Gastrocnemius medialis (tissue), 4 donors: Measurements from ENCODE around the gene C19orf25. TPM values are rescaled to one million over a fixed set of nuclear protein-coding genes. Genes with fewer than 3 reads are reported as not detected.
"Not testable (repeated sequence)": the region's sequence is repeated elsewhere in the genome, so short reads cannot be mapped to it uniquely, and the experiment has no call there.

Experiments used
- ATAC-seq, 2 donors: fragments of 150-250 bp; one replicate each; pipeline ENCODE4 v1.9.1; 2016
- DNase-seq, 2 donors: peaks; one replicate each; pipeline ENCODE4 v3.0.0-alpha.2; 2019
- H3K27ac ChIP-seq, 4 donors: fragments of 200-600 bp; sonication (generic); 1 replicate in 1 of 4; 2 replicates in 3 of 4; pipeline ENCODE4 v1.5.1; 2016 to 2018; ENCODE audit warnings: mild to moderate bottlenecking in 2 of 4, moderate library complexity in 1 of 4
- H3K27me3 ChIP-seq, 3 donors: fragments of 200-600 bp; sonication (generic) in 2 of 3; 1 replicate in 1 of 3; 2 replicates in 2 of 3; pipeline versions ENCODE4 v1.5.1 to v1.6.0; 2016 to 2019; ENCODE audit warnings: mild to moderate bottlenecking in 1 of 3, moderate library complexity in 1 of 3
- H3K36me3 ChIP-seq, 2 donors: fragments of 200-600 bp; sonication (generic) in 1 of 2; one replicate each; pipeline ENCODE4 v1.5.1; 2017 to 2018
- H3K4me1 ChIP-seq, 2 donors: fragments of 200-600 bp; sonication (generic) in 1 of 2; one replicate each; pipeline ENCODE4 v1.5.1; 2016 to 2017; ENCODE audit warnings: mild to moderate bottlenecking in 2 of 2
- H3K4me3 ChIP-seq, 4 donors: fragments of 200-600 bp; sonication (generic) in 3 of 4; 1 replicate in 1 of 4; 2 replicates in 3 of 4; pipeline ENCODE4 v1.5.1; 2016 to 2019; ENCODE audit warnings: mild to moderate bottlenecking in 2 of 4
- H3K9me3 ChIP-seq, 3 donors: fragments of 200-600 bp; sonication (generic) in 2 of 3; 1 replicate in 1 of 3; 2 replicates in 2 of 3; pipeline ENCODE4 v1.5.1; 2016 to 2019
- POLR2A ChIP-seq, 2 donors: fragments of 450-650 bp; IDR thresholded peaks; one replicate each; pipeline ENCODE4 v1.6.1; 2017; ENCODE audit warnings: antibody characterized with exemption in 2 of 2, mild to moderate bottlenecking in 2 of 2, moderate library complexity in 2 of 2
- in situ Hi-C, 4 donors: fragments of 200-750 bp; cut with MboI; loops; one replicate each; pipeline versions ENCODE4 v1.15.0 to v1.8.0; 2017; ENCODE audit warnings: low sequenced_read_pairs in 4 of 4
- intact Hi-C: fragments of 100-400 bp; cut with DNase I; formaldehyde crosslinking; loops from one replicate; pipeline ENCODE4 v1.15.1; 2023; ENCODE audit warnings: low total_unique reads
- total RNA-seq, 4 donors: library from RNA; depleted of rRNA; stranded (reverse); fragments of >200 nt; gene quantifications; one replicate each; pipeline versions ENCODE4 v1.1.0 to v1.2.3, GENCODE V29; 2016
- TF ChIP-seq, protein P1 (sequence below), 5 experiments: fragments of 450-650 bp in 3 of 5; fragments of 200-600 bp in 2 of 5; sonication (generic) in 2 of 5; IDR thresholded peaks in 4 of 5; conservative IDR thresholded peaks in 1 of 5; 1 replicate in 4 of 5; 2 replicates in 1 of 5; pipeline ENCODE4 v1.5.1; 2016 to 2019; ENCODE audit warnings: antibody characterized with exemption in 5 of 5, mild to moderate bottlenecking in 3 of 5, moderate library complexity in 3 of 5

Gene C19orf25
- total RNA-seq, 4 donors from 2014 or later = 18.7 to 25.7 (median 19.9) TPM

DNA sequence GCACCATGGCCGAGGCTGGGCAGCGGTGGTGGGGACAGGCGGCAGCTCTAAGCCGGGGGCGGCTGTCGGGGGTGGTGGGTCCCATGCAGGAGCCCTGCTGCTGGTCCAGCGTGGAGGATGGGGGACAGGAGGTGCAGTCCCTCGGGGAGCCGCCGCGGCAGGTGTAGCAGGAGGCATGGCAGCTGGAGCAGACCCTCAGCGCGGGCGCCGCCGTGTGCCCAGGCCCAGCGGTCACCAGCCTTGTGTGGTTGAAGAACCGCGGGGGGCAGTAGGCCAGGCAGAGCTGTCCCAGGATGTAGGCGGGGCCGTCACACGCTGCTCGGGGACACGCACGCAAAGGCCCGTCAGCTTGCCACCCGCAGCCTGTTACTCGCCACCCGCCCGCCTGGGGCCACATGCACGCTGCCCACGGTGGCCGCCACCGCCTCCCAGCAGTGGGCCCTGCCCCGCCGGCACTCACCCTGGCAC lies 2.9 kb upstream of the C19orf25 start:
- no peaks in the 10 kb centered on the region for H3K9me3 ChIP-seq
- no peak overlapping the region for H3K4me3 ChIP-seq
- H3K27me3 ChIP-seq = no peaks in the 10 kb centered on the region
- peaks cover 9 to 16% of the 10 kb centered on the region in 2 donors for H3K4me1 ChIP-seq
- H3K36me3 ChIP-seq = no peaks in the 10 kb centered on the region
- no peak for DNase-seq
- intact Hi-C loops (no loop called here), in situ Hi-C loops (no loop called here)
- TF ChIP-seq POLR2A (IDR thresholded peaks at IDR 0.05) = no peak
- TF ChIP-seq, protein P1, sequence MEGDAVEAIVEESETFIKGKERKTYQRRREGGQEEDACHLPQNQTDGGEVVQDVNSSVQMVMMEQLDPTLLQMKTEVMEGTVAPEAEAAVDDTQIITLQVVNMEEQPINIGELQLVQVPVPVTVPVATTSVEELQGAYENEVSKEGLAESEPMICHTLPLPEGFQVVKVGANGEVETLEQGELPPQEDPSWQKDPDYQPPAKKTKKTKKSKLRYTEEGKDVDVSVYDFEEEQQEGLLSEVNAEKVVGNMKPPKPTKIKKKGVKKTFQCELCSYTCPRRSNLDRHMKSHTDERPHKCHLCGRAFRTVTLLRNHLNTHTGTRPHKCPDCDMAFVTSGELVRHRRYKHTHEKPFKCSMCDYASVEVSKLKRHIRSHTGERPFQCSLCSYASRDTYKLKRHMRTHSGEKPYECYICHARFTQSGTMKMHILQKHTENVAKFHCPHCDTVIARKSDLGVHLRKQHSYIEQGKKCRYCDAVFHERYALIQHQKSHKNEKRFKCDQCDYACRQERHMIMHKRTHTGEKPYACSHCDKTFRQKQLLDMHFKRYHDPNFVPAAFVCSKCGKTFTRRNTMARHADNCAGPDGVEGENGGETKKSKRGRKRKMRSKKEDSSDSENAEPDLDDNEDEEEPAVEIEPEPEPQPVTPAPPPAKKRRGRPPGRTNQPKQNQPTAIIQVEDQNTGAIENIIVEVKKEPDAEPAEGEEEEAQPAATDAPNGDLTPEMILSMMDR (IDR thresholded peaks at IDR 0.05 in 4 of 5, conservative IDR thresholded peaks at IDR 0.05 in 1 of 5) = no peak
- no peak overlapping the region for H3K27ac ChIP-seq
- no peak for ATAC-seq

DNA sequence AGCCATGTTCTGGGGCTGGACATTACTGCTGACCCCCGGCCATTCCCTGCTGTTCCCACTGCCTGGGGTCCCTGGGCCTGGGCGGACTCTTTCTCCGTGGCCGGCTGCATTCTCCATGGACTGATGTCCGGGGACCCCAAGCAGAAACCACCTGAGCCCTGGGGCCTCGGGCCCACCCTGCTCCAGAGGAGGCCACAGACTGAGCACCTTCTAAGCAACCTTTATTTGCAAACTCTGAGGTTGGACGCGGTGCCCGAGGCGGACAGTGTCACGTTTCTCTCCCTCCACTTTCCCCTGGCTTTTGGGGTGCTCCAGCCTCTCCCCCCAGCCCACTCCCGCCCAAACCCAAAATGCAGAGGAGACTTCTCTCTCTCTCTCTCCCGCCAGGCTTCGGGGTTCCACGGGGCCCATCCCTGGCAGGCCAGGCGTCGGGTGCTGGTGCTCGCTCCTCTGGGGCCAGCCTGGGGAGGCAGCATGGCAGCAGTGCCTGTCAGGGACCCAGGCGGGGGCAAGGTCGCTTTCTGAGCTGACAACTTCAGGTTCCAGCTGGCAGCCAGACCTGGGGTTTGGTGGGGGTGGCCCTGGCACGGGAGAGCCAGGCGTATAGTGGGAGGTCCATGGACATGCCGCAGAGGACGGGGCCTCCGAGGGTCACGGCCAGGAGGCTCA lies 2.3 kb upstream of the C19orf25 start:
- Histone ChIP-seq H3K36me3 (no peaks in the 10 kb centered on the region), H3K4me3 (no peak overlapping the region), H3K4me1 (peaks cover 9 to 16% of the 10 kb centered on the region in 2 donors), H3K9me3 (no peaks in the 10 kb centered on the region), H3K27ac (no peak overlapping the region), H3K27me3 (no peaks in the 10 kb centered on the region)
- TF ChIP-seq, protein P1 (IDR thresholded peaks at IDR 0.05 in 4 of 5, conservative IDR thresholded peaks at IDR 0.05 in 1 of 5) = no peak
- TF ChIP-seq POLR2A (IDR thresholded peaks at IDR 0.05) = no peak
- intact Hi-C loops (no loop called here), in situ Hi-C loops (no loop called here)
- no peak for ATAC-seq
- no peak for DNase-seq

DNA sequence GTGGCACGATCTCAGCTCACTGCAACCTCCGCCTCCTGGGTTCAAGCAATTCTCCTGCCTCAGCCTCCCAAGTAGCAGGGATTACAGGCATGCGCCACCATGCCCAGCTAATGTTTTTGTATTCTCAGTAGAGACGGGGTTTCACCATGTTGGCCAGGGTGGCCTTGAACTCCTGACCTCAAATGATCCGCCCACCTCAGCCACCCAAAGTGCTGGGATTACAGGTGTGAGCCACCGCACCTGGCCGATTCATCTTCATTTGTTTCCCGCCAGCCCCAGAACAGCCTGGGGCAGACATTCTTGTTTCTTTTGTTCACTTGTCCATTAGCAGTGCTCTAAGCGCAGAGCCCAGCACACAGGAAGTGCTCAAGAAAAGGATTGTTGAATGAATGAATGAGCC lies 2.0 kb downstream of the C19orf25 start:
- in situ Hi-C loops = not testable (repeated sequence)

DNA sequence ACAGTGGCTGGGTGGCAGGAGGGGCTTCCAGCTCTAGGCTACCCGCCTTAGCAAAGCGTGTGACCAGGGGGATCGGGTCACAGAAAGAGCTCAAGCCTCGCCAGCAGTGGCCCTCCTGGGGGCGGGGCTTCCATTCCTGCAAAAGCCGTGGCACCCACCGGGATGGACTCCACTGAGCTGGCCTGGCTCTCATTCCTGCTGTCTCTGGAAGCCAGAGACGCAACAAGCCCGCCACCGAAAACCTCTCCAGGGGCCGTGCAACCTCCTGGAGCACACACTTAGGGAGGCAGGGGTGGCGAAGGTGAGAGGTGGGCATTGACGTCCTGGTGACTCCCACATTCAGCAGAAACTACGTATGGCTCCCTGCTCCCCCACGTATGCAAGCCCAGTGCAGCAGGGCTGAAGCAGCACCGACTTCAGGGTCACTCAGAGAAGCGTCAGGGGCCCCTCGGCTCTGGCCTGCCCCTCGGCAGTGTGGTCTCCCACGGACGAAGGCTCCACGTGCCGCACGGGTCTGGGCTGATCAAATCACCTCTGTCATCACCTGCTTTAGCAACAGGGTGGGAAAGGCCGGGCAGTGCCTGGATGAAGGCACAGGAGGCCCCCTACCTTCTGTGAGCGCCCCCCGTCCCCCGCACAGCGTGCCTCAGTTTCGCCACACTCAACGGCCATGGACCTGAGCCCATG lies 3.1 kb downstream of the C19orf25 start:
- no peak overlapping the region for H3K27ac ChIP-seq
- H3K27me3 ChIP-seq = peaks cover 29 to 32% (median 29%) of the 10 kb centered on the region in 3 donors
- H3K36me3 ChIP-seq = no peaks in the 10 kb centered on the region
- ATAC-seq = no peak
- in situ Hi-C loops = no loop called here
- intact Hi-C loops = no loop called here
- peaks cover 10 to 39% of the 10 kb centered on the region in 2 donors for H3K4me1 ChIP-seq
- H3K4me3 ChIP-seq = no peak overlapping the region
- no peaks in the 10 kb centered on the region for H3K9me3 ChIP-seq
- no peak for DNase-seq
- TF ChIP-seq, protein P1 (IDR thresholded peaks at IDR 0.05 in 4 of 5, conservative IDR thresholded peaks at IDR 0.05 in 1 of 5) = no peak
- no peak for TF ChIP-seq POLR2A (IDR thresholded peaks at IDR 0.05)

More for the DNA sequence above, 2.0 kb downstream of the C19orf25 start:
- ATAC-seq, H3K9me3 ChIP-seq, H3K27ac ChIP-seq, H3K4me3 ChIP-seq, intact Hi-C loops, DNase-seq, H3K36me3 ChIP-seq: not testable (repeated sequence)
- Histone ChIP-seq H3K27me3 (peaks cover 17 to 20% (median 18%) of the 10 kb centered on the region in 3 donors), H3K4me1 (peaks cover 9 to 28% of the 10 kb centered on the region in 2 donors)

DNA sequence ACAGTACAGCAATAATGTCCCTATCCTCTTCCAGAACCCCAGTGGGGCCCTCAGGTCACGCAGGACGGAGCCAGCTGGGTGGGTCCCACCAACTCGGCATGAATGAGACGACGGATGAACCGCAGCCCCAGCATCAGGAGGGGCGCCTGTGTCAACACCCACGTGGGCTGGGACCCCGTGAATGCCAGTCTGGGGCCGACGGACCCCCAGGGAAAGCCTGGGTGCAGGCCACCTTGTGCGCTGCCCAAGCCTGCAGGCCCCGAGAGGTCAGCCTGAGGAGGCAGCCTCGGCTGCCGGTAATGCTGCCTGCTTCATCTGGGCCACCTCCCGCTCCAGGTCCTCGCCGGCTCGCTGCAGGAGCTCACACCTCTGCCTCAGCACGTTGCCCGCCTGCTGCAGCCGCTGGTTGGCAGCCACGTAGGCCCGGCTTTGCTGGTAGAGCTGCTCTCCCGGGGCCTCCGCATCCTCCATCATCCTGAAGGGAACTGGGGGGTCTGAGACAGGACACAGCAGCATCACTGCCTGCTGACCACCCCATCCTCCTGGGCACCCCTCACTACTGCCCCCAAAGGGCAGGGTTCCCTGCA lies 4.2 kb downstream of the C19orf25 start:
- Histone ChIP-seq H3K4me1 (peaks cover 20 to 48% of the 10 kb centered on the region in 2 donors), H3K36me3 (no peaks in the 10 kb centered on the region), H3K4me3 (no peak overlapping the region), H3K9me3 (no peaks in the 10 kb centered on the region), H3K27ac (no peak overlapping the region), H3K27me3 (peaks cover 39 to 42% (median 40%) of the 10 kb centered on the region in 3 donors)
- intact Hi-C loops (no loop called here), in situ Hi-C loops (no loop called here)
- DNase-seq (no peak), ATAC-seq (no peak)
- TF ChIP-seq, protein P1 (IDR thresholded peaks at IDR 0.05 in 4 of 5, conservative IDR thresholded peaks at IDR 0.05 in 1 of 5) = no peak
- TF ChIP-seq POLR2A (IDR thresholded peaks at IDR 0.05) = no peak
